IMR-90 (cell line): Measurements from ENCODE around the gene ZNF853. TPM values are rescaled to one million over a fixed set of nuclear protein-coding genes. Genes with fewer than 3 reads are reported as not detected.

ENCODE experiments used
- ELK1 ChIP-seq: fragments of 150-350 bp; IDR thresholded peaks from 2 replicates; pipeline ENCODE4 v1.6.1; 2016; ENCODE audit warnings: low read depth, mild to moderate bottlenecking, low read length, moderate library complexity, borderline replicate concordance
- RFX5 ChIP-seq: IDR thresholded peaks from 2 replicates; pipeline ENCODE4 v1.8.0; 2012; ENCODE audit warnings: low read depth, mild to moderate bottlenecking, low read length, moderate library complexity
- polyA plus RNA-seq, 3 experiments: library from polyadenylated mRNA; depleted of rRNA; stranded (reverse); fragments of >200 nt; gene quantifications; 2 replicates each; pipeline ENCODE4 v1.2.3, GENCODE V29; 2012; ENCODE audit warnings: low replicate concordance in 1 of 3
- total RNA-seq: library from RNA; depleted of rRNA; stranded (reverse); fragments of >200 nt; gene quantifications from 2 replicates; pipeline ENCODE4 v1.2.3, GENCODE V29; 2012

ZNF853 gene
- total and polyA plus RNA-seq, 2 of the 4 experiments (the other 2 are of a cell fraction) = 3.4 TPM

- TF ChIP-seq ELK1 (no peak), RFX5 (no peak)
Observed at GRCh38 chr7:6636741-6637543, 21.5 kb downstream of the ZNF853 start, which contains the start of gene ZNF316 (continued).
